ENCODE data around the gene ADAM8.

Gene ADAM8

DNA sequence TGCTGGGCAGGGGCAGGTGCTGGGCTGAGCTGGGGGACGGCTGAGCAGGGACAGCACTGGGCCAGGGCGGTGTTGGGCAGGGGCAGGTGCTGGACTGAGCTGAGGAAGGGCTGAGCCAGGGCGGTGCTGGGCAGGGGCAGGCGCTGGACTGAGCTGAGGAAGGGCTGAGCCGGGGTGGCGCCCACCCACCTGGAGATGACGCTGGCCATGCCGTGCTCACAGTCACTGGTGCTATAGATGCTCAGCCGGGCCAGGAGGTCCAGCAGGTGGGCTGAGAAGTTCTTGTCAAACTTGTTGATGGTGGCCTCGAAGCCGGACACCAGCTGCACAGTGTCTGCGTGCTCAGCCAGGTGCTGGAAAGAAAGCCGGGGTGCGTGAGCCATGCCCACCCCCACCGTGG, 4.4 kb upstream of the ADAM8 start:
- no peak for DNase-seq

GRCh38 chr10:133280391-133281059, 3.9 kb upstream of the ADAM8 start:
- DNase-seq: no peak

GRCh38 chr10:133279326-133280226, 2.9 kb upstream of the ADAM8 start:
- no peak for DNase-seq

- DNase-seq: peak; percentile 19
Observed at GRCh38 chr10:133278577-133279265, 2.1 kb upstream of the ADAM8 start.

DNA sequence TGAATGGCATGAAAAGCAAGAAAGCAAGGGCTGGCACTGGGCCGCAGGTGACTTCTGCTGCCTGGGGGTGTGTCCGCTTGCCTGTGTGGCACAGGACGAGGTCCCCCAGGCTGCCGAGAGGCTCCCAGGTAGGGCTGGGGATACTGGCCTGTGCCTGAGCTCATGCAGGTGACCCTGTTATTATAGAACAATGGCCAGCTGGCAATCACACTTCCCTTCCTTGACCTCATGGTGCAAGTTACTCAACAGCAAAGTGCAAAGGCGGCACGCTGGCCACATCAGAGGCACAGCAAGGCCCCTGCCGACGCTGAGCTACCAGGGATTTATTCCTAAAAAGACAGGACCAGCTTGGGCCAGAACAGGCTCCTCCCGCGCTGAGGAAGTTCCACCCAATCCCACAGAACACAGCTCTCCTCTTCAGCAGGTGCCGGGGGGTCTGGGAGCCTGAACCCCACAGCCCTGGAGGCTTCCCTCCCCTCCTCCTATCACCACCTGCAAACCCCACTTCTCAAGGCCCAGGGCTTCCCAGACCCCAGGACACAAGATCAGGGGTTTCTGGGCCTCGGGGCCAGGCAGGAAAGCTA, 1.4 kb upstream of the ADAM8 start:
- DNase-seq: no peak

GRCh38 chr10:133277277-133277992, 767 bp upstream of the ADAM8 start:
- DNase-seq: no peak

DNA sequence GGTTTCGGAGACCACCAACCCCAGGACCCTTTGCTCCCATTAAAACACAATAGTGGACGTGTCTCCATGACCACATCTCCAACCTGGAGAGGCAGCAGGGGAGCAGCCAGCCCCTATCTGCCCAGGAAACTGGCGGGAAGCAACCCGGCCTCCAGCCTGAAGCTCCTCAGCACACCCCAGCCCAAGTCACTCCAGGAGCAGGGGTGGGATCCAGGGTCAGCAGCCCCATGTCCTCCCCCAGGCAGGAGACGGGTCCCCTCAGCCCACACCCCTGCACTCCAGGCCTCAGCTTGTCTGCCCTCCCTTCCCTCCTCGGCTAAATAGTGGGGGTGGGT, 601 bp downstream of the ADAM8 start:
- DNase-seq: no peak

DNA sequence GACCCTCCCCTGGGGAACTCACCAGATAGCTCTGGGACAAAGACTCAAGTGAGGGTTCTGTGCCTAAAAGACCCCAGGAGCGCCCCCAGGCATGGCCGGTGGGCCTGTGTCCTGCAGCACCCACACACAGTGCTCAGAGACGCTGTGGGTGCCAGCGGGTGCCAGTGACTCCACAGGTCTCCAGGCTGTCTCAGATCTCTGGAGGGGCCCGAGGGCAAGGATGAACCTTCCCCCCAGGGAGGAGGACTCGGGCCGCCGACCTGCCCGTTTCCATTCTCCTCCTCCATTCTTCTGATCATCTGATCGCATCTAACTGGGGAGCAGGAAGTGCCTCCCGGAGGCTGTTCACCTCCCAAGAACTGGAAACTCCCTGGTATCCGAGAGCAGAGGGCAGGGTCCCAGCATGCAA, 980 bp downstream of the ADAM8 start:
- DNase-seq: no peak

- no peak for DNase-seq
Observed at GRCh38 chr10:133274751-133275683, 1.7 kb downstream of the ADAM8 start.

- DNase-seq: no peak
Observed at GRCh38 chr10:133273534-133274143, 3.0 kb downstream of the ADAM8 start.

- DNase-seq: no peak
Observed at GRCh38 chr10:133272964-133273420, 3.7 kb downstream of the ADAM8 start.

DNA sequence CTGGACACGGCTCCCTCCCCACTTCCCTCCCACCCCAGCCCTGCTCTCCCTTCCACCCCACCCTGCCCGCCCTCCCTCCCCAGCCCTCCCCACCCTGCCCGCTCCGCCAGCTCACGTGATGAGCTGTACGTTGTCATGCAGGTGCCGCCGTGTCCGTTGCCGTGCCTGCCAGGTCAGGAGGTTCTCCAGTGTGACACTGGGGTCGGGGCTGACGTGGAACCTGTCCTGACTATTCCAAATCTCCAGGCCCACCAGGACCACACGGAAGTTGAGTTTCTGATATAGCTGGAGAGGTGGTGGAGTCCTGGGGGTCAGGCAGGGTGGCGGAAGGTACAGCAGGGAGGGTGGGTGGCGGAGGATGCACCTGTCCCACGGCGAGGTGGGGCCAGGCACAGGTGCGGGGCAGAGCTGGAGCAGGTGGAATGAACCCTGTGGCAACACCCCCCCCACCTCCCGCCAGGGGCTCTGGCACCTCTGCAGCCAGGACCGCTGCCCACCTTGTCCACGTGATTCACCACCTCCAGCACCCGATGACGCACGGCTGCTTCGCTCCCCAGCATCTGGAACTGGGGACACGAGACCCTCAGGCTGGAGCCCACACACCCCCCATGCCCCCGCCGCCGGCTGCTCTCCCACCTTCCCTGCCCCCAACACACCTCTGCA, 4.2 kb downstream of the ADAM8 start:
- DNase-seq: no peak

GRCh38 chr10:133271521-133272300, 5.0 kb downstream of the ADAM8 start:
- DNase-seq: no peak

DNA sequence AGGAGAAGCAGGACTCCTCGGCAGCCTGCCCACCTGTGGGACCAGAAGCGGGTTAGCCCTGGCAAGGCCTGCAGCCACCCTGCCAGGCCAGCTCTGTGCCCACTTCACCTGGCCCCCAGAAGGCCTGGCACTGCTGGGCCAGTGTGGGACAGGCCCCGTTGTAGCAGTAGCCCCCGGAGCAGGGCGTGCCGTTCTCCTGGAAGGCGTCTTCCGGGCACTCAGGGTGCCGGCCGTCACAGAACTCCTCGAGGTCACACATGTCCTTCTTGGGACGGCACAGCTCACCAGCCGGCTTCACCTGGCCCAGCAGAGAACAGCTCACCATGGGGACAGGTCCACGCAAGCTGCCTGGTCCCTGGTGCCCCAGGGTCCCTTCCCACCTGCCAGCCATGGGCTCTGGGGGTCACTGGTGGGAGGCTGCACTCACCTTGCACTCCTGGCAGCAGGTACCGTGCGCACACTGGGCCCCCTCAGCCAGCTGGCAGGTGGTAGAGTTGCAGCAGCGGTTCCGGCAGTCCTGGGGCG, 5.8 kb downstream of the ADAM8 start:
- DNase-seq: no peak

GRCh38 chr10:133270204-133270603, 6.5 kb downstream of the ADAM8 start:
- DNase-seq: no peak

GRCh38 chr10:133269367-133269766, 7.3 kb downstream of the ADAM8 start:
- no peak for DNase-seq

DNA sequence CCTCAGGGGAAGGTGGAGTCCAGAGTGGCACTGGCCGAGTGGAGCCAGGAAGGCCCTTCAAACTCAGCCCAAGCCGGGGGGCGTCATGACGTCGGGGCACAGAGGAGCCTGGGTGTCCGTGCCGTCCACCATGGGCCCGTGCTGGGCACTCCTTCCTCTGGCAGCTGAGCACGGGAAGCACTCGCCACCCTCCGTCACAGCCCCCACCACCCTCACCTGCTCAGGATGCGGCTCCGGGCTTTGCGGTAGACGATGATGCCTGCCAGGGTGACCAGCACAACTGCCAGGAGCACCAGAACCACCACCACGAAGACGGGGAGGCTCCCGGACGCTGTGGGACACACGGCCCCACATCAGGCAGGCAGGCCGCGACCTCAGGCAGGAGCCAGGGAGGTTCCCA, 8.1 kb downstream of the ADAM8 start:
- DNase-seq: no peak

DNA sequence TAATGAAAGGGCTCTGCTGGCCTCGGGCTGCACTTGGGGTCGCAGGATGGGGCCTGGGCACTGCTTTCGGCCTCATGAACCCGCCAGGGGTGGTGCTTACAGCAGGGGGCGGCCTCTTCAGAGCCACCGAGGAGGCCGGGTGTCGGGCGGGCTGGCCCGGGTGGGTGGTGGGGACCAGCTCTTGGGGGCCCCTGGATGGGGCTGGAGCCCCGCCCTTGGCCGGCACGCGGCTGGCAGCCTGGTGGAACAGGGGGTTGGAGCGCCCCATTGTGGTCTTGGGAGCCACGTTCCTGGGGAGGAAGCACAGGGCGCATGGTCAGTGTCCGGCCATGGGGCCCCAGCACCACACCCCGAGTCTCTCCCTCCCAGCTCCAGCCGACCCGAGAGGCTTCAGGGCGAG, 8.8 kb downstream of the ADAM8 start:
- DNase-seq: no peak

- DNase-seq: no peak
Observed at GRCh38 chr10:133267293-133267692, 9.4 kb downstream of the ADAM8 start.
